Mesenchymal stem cell (in vitro differentiated cells and primary cell): Measurements from ENCODE around the gene CUEDC2.
A peak's percentile ranks its signal among the peaks of the same experiment; 100 is the strongest.
"Not testable (repeated sequence)": the region's sequence is repeated elsewhere in the genome, so short reads cannot be mapped to it uniquely, and the experiment has no call there.

Experiments used
- DNase-seq: peaks from one replicate; pipeline ENCODE4 v3.0.0-alpha.2; 2013
- H2AFZ ChIP-seq: one replicate; pipeline ENCODE4 v1.6.1; 2013; ENCODE audit warnings: low read depth, mild to moderate bottlenecking, control low read depth, inconsistent platforms, low read length, moderate library complexity
- H2AK5ac ChIP-seq: 2 replicates; pipeline ENCODE4 v1.6.1; 2013; ENCODE audit warnings: low read length, moderate library complexity, mild to moderate bottlenecking, inconsistent platforms; ENCODE audit not compliant: severe bottlenecking
- H2BK120ac ChIP-seq: one replicate; pipeline ENCODE4 v1.6.1; 2013; ENCODE audit warnings: low read depth, mild to moderate bottlenecking, inconsistent platforms, low read length, moderate library complexity
- H2BK12ac ChIP-seq, 2 experiments: one replicate each; pipeline ENCODE4 v1.6.1; 2013; ENCODE audit warnings: inconsistent platforms in 2 of 2, low read length in 2 of 2, mild to moderate bottlenecking in 2 of 2, moderate library complexity in 2 of 2, control low read depth in 1 of 2
- H2BK15ac ChIP-seq: one replicate; pipeline ENCODE4 v1.6.1; 2013; ENCODE audit warnings: mild to moderate bottlenecking, low read depth, inconsistent platforms; ENCODE audit not compliant: poor library complexity, severe bottlenecking
- H2BK5ac ChIP-seq: 2 replicates; pipeline ENCODE4 v1.6.1; 2013; ENCODE audit warnings: low read depth, mild to moderate bottlenecking, low read length, control low read depth, inconsistent platforms; ENCODE audit not compliant: poor library complexity, severe bottlenecking
- H3K14ac ChIP-seq, 2 experiments: one replicate each; pipeline ENCODE4 v1.6.1; 2013; ENCODE audit warnings: inconsistent platforms in 2 of 2, low read length in 2 of 2, control low read depth in 1 of 2, mild to moderate bottlenecking in 1 of 2, moderate library complexity in 1 of 2
- H3K18ac ChIP-seq, 2 experiments: one replicate each; pipeline ENCODE4 v1.6.1; 2013; ENCODE audit warnings: inconsistent platforms in 2 of 2, low read length in 2 of 2, control low read depth in 1 of 2, low read depth in 1 of 2, mild to moderate bottlenecking in 1 of 2
- H3K23ac ChIP-seq, 2 experiments: one replicate each; pipeline ENCODE4 v1.6.1; 2013; ENCODE audit warnings: inconsistent platforms in 2 of 2, low read length in 2 of 2, mild to moderate bottlenecking in 2 of 2, moderate library complexity in 2 of 2, control low read depth in 1 of 2
- H3K27ac ChIP-seq: 2 replicates; pipeline ENCODE4 v1.5.1; 2013; ENCODE audit warnings: mild to moderate bottlenecking, moderate library complexity, low read length, control low read depth, inconsistent platforms; ENCODE audit not compliant: poor library complexity, severe bottlenecking
- H3K27me3 ChIP-seq, 2 experiments: 2 replicates each; pipeline versions ENCODE4 v1.6.1 to v1.7.0; 2013; ENCODE audit warnings: low read length in 2 of 2, mild to moderate bottlenecking in 2 of 2, moderate library complexity in 2 of 2, control low read depth in 1 of 2, inconsistent platforms in 1 of 2; ENCODE audit not compliant: control insufficient read depth in 1 of 2, insufficient read depth in 1 of 2
- H3K36me3 ChIP-seq, 2 experiments: 2 replicates each; pipeline versions ENCODE4 v1.6.1 to v1.7.0; 2013; ENCODE audit warnings: low read length in 2 of 2, control low read depth in 1 of 2, inconsistent platforms in 1 of 2, low read depth in 1 of 2, mild to moderate bottlenecking in 1 of 2; ENCODE audit not compliant: insufficient read depth in 2 of 2, control insufficient read depth in 1 of 2
- H3K4ac ChIP-seq, 2 experiments: one replicate each; pipeline ENCODE4 v1.6.1; 2013; ENCODE audit warnings: inconsistent platforms in 2 of 2, low read length in 2 of 2, mild to moderate bottlenecking in 2 of 2, moderate library complexity in 2 of 2, control low read depth in 1 of 2, low read depth in 1 of 2
- H3K4me1 ChIP-seq: 2 replicates; pipeline ENCODE4 v1.6.1; 2013; ENCODE audit warnings: low read depth, low read length, control low read depth; ENCODE audit not compliant: control insufficient read depth, insufficient read depth
- H3K4me2 ChIP-seq: 2 replicates; pipeline ENCODE4 v1.6.1; 2013; ENCODE audit warnings: low read length, mild to moderate bottlenecking, inconsistent platforms; ENCODE audit not compliant: poor library complexity, severe bottlenecking
- H3K4me3 ChIP-seq, 2 experiments: 2 replicates each; pipeline versions ENCODE4 v1.5.1 to v1.7.0; 2013; ENCODE audit warnings: low read length in 2 of 2, mild to moderate bottlenecking in 2 of 2, control low read depth in 1 of 2, low read depth in 1 of 2; ENCODE audit not compliant: insufficient read depth in 1 of 2
- H3K79me1 ChIP-seq: replicated peaks from 2 replicates; pipeline ENCODE4 v1.6.1; 2013; ENCODE audit warnings: mild to moderate bottlenecking, control low read depth, low read length, inconsistent platforms; ENCODE audit not compliant: poor library complexity, severe bottlenecking
- H3K9ac ChIP-seq: 2 replicates; pipeline ENCODE4 v1.7.0; 2013; ENCODE audit warnings: mild to moderate bottlenecking, low read length, moderate library complexity
- H3K9me3 ChIP-seq: 2 replicates; pipeline ENCODE4 v1.7.0; 2013; ENCODE audit warnings: mild to moderate bottlenecking, low read length; ENCODE audit not compliant: control insufficient read depth
- H4K8ac ChIP-seq: one replicate; pipeline ENCODE4 v1.6.1; 2013; ENCODE audit warnings: inconsistent platforms, mild to moderate bottlenecking, low read length, moderate library complexity
- H4K91ac ChIP-seq: one replicate; pipeline ENCODE4 v1.6.1; 2013; ENCODE audit warnings: mild to moderate bottlenecking, low read length, inconsistent platforms
- WGBS: methylation state at CpG from one replicate; pipeline ENCODE4 v1.1.7; 2013; ENCODE audit warnings: mixed read lengths; 5-methylcytosine and 5-hydroxymethylcytosine counted together

Gene CUEDC2

DNA sequence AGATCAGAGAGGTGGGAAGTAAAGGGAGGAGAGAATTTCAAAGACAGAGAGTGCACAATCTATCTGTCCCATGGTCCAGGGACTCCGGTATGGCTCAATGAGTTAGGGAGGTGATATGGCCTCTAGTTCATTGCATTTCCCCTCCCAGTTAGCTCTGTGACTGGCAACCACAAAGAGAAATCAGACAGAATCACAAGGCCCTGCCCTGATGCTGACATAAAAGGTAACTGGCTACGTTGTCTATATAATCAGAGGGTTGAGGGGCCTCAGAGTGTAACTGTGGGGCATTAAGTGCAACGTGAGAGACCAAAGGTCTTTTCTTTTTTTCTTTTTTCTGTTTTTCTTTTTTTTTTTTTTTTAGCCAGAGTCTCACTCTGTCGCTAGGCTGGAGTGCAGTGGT is 26.3 kb upstream of the CUEDC2 start:
- no peak overlapping the region for H3K27ac ChIP-seq
- H3K9me3 ChIP-seq = no peaks in the 10 kb centered on the region
- H2AK5ac ChIP-seq = no peak overlapping the region
- H3K27me3 ChIP-seq = peaks cover 22 to 35% of the 10 kb centered on the region in 2 experiments
- H2BK12ac ChIP-seq = no peak overlapping the region
- H2AFZ ChIP-seq = no peak overlapping the region
- H2BK15ac ChIP-seq = no peak overlapping the region
- no peak overlapping the region for H3K9ac ChIP-seq
- no peaks in the 10 kb centered on the region for H3K79me1 ChIP-seq
- H3K36me3 ChIP-seq = no peaks in the 10 kb centered on the region
- no peak for DNase-seq
- no peak overlapping the region for H2BK120ac ChIP-seq
- no peak overlapping the region for H2BK5ac ChIP-seq
- H3K4me3 ChIP-seq = no peak overlapping the region
- H3K4me1 ChIP-seq = peaks cover 18% of the 10 kb centered on the region
- H3K14ac ChIP-seq = no peak overlapping the region
- no peak overlapping the region for H3K4ac ChIP-seq
- 87% methylated on average over 4 of the region's 4 CpGs for WGBS
- no peak overlapping the region for H3K23ac ChIP-seq
- H4K8ac ChIP-seq = no peak overlapping the region
- no peak overlapping the region for H3K18ac ChIP-seq
- H3K4me2 ChIP-seq = no peak overlapping the region
- no peak overlapping the region for H4K91ac ChIP-seq

DNA sequence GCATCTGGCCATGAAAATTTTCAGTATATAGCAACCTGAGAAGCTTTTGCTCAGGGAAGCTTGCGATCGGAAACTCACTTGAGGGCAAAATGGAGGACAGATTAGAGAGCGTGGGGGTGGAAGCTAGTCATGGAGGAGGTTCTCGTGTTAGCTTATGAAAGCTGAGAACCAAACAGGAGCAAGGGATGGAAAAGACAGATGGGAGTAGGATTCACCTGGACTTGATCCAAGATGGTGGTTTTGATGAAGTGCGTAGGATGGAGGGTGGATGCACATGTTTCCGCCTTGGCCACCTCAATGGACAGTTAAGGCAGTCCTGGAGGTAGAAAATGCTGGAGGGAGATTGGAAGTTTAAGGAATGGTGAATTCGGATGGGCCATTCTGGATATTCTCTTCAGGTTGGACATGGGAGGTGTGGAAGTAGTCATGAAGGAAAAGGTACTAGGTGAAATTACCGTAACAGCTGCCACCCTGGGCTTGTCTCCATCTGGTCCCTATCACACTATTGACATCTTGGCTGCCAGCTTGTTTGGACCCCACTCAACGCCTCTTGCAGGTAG is 25.3 kb upstream of the CUEDC2 start:
- peaks cover 25% of the 10 kb centered on the region for H3K4me1 ChIP-seq
- no peak overlapping the region for H2AFZ ChIP-seq
- H2BK15ac ChIP-seq = no peak overlapping the region
- no peak for DNase-seq
- no peak overlapping the region for H3K18ac ChIP-seq
- H2AK5ac ChIP-seq = no peak overlapping the region
- H4K91ac ChIP-seq = no peak overlapping the region
- H3K79me1 ChIP-seq = peaks cover 3% of the 10 kb centered on the region
- peaks cover 0 to 1% of the 10 kb centered on the region in 2 experiments for H3K36me3 ChIP-seq
- H3K9me3 ChIP-seq = no peaks in the 10 kb centered on the region
- peaks cover 12 to 30% of the 10 kb centered on the region in 2 experiments for H3K27me3 ChIP-seq
- H4K8ac ChIP-seq = no peak overlapping the region
- H2BK120ac ChIP-seq = no peak overlapping the region
- H2BK5ac ChIP-seq = no peak overlapping the region
- no peak overlapping the region for H3K23ac ChIP-seq
- no peak overlapping the region for H2BK12ac ChIP-seq
- WGBS = 98% methylated on average over 8 of the region's 9 CpGs
- no peak overlapping the region for H3K4ac ChIP-seq
- H3K14ac ChIP-seq = no peak overlapping the region
- no peak overlapping the region for H3K27ac ChIP-seq
- no peak overlapping the region for H3K4me2 ChIP-seq
- H3K9ac ChIP-seq = no peak overlapping the region
- no peak overlapping the region for H3K4me3 ChIP-seq

DNA sequence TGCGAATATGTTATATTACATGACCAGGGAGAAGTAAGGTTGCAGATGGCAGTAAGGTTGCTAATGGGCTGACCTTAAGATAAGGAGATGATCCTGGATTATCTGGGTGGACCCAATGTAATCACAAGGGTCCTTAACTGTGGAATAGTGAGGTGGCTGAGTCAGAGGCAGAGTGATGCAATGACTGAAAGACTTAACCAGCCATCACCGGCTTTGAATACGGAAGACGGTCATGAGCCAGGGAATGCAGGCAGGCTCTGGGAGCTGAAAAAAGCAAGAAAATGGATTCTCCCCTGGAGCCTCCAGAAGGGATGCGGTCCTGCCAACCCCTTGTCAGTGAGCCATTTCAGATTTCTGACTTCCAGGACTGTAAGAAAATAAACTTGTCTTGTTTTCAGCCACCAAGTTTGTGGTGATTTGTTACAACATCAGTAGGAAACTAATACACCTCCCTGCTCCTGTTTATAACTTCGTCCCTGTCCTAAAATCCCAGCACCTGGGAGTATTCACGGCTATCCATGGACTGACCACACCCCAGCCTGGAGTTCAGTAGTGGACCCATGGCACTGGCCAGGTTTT is 23.6 kb upstream of the CUEDC2 start:
- H3K9me3 ChIP-seq = no peaks in the 10 kb centered on the region
- H3K9ac ChIP-seq = peak overlapping the region; percentile 71
- no peak overlapping the region for H3K23ac ChIP-seq
- H2AK5ac ChIP-seq = no peak overlapping the region
- peak overlapping the region; percentile 88 for H4K91ac ChIP-seq
- peak overlapping the region in 1 of 2 experiments; percentile 82 for H2BK12ac ChIP-seq
- peaks cover 7% of the 10 kb centered on the region for H3K79me1 ChIP-seq
- H3K18ac ChIP-seq = peak overlapping the region; percentile 77
- no peak overlapping the region for H2AFZ ChIP-seq
- H3K27ac ChIP-seq = no peak overlapping the region
- peaks cover 22% of the 10 kb centered on the region for H3K4me1 ChIP-seq
- no peak overlapping the region for H3K4me2 ChIP-seq
- no peak overlapping the region for H2BK15ac ChIP-seq
- WGBS = 38% methylated on average over 7 of the region's 7 CpGs
- H3K4me3 ChIP-seq = no peak overlapping the region
- H4K8ac ChIP-seq = peak overlapping the region; percentile 83
- H2BK120ac ChIP-seq = peak overlapping the region; percentile 11
- H3K36me3 ChIP-seq = peaks cover 0 to 7% of the 10 kb centered on the region in 2 experiments
- H3K4ac ChIP-seq = peak overlapping the region; percentile 81 to 90
- peaks cover 0 to 18% of the 10 kb centered on the region in 2 experiments for H3K27me3 ChIP-seq
- no peak overlapping the region for H2BK5ac ChIP-seq
- DNase-seq = peak; percentile 92
- H3K14ac ChIP-seq = no peak overlapping the region

DNA sequence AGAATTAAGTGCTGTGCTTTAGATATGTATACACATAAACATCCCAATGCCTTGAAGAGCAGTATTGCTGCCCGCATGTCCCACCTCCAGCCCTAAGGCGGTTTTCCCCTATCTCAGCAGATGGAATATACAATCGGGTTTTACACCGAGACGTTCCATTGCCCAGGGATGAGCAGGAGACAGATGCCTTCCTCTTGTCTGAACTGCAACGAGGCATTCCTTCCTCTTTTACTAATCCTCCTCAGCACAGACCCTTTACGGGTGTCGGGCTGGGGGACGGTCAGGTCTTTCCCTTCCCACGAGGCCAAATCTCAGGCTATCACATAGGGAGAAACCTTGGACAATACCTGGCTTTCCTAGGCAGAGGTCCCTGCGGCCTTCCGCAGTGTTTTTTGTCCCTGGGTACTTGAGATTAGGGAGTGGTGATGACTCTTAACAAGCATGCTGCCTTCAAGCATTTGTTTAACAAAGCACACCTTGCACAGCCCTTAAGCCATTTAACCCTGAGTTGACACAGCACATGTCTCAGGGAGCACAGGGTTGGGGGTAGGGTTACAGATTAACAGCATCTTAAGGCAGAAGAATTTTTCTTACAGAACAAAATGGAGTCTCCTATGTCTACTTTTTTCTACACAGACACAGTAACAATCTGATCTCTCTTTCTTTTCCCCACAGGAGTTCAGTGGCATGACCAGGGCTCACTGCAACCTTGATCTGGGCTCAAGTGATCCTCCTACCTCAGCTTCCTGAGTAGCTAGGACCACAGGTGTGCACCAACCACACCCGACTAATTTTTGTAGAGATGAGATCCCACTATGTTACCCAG is 22.5 kb upstream of the CUEDC2 start:
- H3K27me3 ChIP-seq, DNase-seq, H2AK5ac ChIP-seq, H2BK15ac ChIP-seq, H3K27ac ChIP-seq, H2BK5ac ChIP-seq, H3K4me2 ChIP-seq, H3K9me3 ChIP-seq, H2BK120ac ChIP-seq, H2AFZ ChIP-seq, H3K23ac ChIP-seq, H3K9ac ChIP-seq, H3K14ac ChIP-seq, H3K4me3 ChIP-seq, H3K36me3 ChIP-seq: not testable (repeated sequence)
- H3K4ac ChIP-seq = peak overlapping the region in 1 of 2 experiments; percentile 59
- peak overlapping the region; percentile 64 for H4K8ac ChIP-seq
- H3K18ac ChIP-seq = peak overlapping the region; percentile 19 to 31
- H3K79me1 ChIP-seq = peaks cover 10% of the 10 kb centered on the region
- peaks cover 27% of the 10 kb centered on the region for H3K4me1 ChIP-seq
- H2BK12ac ChIP-seq = peak overlapping the region in 1 of 2 experiments; percentile 90
- 73% methylated on average over 11 of the region's 13 CpGs for WGBS
- H4K91ac ChIP-seq = peak overlapping the region; percentile 34
